ENCODE data around the gene OR2T1. TPM values are rescaled to one million over a fixed set of nuclear protein-coding genes. Genes with fewer than 3 reads are reported as not detected.
"Not testable (repeated sequence)": the region's sequence is repeated elsewhere in the genome, so short reads cannot be mapped to it uniquely, and the experiment has no call there.

The OR2T1 gene
- total RNA-seq, 1 donor from 2014 or later, result not detected

DNA sequence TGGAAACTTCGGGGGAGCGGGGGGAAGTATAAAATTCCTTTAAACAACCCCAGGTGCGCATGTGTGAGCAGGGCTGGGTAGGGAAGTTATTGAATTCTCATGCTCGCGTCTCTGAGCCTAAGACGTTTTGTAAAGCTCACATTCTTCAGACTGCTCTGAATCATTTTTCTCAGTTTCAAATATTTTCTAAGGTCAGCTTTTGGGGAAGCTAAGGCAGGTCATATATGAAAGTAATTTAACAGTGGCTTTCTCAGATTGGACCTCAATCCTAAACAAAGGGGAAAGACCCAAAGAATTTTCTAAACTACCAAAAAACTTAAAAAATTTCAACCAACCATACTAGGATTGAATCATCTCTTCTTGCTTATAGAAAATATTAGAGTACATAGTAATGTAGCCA lies 32.1 kb downstream of the OR2T1 start:
- not testable (repeated sequence) for DNase-seq (ENCODE audit: low read depth)

DNA sequence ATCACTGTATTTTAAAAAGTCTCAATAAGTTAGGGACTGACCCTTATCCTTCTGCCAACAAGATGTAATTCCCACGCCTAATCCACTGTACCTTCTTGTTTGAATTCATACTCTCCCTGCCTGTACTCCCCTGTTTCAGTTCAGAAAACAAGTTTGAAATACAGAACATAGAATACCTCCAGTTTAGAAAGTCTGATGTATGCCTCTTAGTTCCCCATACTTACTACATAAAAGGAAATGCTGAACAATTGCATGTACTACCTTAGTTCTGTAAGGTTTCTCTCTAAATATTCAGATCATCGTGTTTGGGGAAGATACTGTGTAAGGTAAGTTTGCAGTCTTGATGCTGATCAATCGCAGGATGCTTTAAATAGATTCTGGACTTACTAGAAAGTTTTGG lies 33.5 kb downstream of the OR2T1 start:
- DNase-seq (ENCODE audit: low read depth), result not testable (repeated sequence)

- DNase-seq (ENCODE audit: low read depth), result not testable (repeated sequence)
Measured at GRCh38 chr1:248438668-248439067, 35.8 kb downstream of the OR2T1 start.

DNA sequence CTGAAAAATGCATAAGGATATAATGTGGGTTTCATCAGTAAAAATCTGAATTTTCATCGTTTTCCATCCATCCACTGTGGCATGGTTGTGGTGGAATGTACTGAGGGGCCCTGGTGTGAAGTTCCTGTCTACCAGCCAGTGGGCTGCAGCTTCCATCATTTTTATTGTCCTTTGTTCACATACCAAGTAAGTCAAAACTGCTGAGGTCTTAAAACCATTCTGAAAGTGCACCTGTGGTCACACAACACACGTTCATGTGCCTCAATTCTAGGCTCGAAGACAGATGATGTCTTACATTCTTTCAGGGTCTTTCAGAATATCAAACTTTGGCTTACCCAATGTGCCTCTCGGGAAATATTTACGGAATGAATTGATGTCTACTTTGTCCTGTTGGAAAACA lies 36.4 kb downstream of the OR2T1 start:
- DNase-seq (ENCODE audit: low read depth), result not testable (repeated sequence)

DNA sequence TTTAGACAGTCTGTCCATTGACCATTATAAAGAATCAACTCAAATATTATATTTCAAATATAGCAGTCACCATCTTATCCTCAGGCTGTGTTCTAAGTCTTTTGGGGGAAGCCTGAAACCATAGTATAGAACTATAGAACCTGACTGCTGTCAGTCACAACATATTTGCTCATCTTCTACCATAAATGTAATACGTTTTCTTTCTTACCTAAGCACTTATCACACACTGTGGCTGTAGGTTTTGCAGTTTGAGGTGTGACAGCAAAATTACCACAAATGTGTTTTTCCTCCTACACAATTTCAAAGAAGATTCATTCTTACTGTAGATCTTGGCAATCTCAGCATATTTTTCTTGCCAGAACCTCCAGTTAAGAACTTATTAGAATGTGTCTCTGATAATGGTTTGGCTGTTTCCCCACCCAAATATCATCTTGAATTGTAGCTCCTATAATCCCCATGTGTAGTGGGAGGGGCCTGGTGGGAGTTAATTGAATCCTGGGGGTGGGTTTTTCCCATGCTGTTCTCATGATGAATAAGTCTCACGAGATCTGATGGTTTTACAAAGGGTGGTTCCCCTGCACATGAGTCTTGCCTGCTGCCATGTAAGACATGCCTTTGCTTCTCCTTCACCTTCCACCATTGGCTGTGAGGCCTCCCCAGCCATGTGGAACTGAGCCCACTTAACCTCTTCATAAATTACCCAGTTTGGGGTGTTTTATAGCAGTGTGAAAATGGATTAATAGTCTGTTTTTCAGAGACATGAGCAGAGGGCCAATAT lies 39.8 kb downstream of the OR2T1 start:
- not testable (repeated sequence) for DNase-seq (ENCODE audit: low read depth)

DNA sequence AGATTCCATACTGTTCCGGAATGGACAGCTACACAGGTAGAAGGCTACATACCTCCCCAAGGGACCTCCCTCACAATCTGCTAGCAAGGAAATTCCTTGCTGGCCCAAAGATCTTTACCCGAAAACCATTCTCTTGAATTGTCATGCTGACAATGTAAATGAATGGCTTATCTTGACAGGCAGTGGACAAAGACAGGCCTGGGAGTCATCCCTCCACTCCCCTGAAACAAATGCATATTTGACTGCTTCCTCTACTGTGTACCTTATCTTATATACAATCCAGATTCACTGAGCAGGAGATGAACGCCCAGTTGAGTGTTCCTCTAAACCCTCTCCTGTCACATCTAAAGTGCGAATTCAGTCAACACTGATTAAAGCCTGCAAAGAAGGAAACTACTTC lies 41.8 kb downstream of the OR2T1 start:
- DNase-seq (ENCODE audit: low read depth), result not testable (repeated sequence)

DNA sequence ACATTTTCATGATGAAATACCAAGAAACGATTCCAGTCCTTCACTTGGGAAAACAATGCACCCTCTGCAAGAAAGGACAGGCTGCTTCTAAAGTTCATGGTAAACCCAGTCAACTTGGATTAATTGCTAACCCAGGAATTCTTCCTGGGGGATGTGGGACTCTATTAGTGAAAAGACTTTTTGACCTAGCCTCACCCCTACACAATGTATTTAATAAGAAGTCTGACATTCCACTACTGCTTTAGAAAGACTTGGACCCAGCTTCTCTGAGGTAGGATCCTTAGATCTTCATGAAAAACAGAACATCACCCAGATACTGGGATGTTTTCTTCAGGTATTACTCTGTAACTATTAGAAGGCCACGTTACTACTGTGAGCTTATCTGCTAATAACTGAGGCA lies 42.6 kb downstream of the OR2T1 start, which contains the start of gene OR2T2:
TSS of gene OR2T2 (plus strand) at position 239 of the 400 bp plus-strand sequence. CDS start 7,161 bp downstream, outside the sequence.
- DNase-seq (ENCODE audit: low read depth), result not testable (repeated sequence)

- DNase-seq (ENCODE audit: low read depth), result not testable (repeated sequence)
Measured at GRCh38 chr1:248448409-248449074, 45.7 kb downstream of the OR2T1 start.

- not testable (repeated sequence) for DNase-seq (ENCODE audit: low read depth)
Measured at GRCh38 chr1:248449821-248450465, 47.1 kb downstream of the OR2T1 start.

DNA sequence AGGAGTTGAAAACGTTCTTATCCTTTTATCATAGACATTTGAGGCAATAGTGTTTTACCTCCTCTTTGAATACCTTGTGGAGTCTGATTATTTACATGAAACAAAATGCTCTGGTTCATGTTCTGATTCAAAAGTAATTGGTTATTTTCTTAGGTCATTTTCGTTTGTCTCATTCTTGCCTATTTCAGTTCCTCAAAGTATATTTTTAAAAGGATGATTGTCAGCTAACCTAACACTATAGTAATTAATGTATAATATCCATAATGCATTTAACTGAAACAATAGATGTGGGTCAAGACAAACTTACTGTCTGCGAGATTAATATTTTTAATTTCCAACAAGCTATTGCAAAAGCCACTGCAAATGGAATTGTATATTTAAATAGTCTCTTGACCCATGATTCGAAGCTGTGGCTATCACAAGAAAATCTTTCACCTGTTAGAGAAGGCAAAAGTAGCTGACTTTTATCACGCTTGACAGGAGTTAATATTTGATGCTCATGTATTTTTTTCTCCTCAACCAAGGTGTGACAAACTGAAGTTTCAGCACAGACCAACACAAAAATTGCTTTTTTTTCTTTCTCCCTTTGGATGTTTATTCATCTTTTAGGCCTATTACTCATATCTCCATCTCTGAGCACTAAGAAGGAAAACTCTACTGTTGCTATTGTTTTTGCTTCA lies 47.8 kb downstream of the OR2T1 start:
- DNase-seq (ENCODE audit: low read depth), result not testable (repeated sequence)

DNA sequence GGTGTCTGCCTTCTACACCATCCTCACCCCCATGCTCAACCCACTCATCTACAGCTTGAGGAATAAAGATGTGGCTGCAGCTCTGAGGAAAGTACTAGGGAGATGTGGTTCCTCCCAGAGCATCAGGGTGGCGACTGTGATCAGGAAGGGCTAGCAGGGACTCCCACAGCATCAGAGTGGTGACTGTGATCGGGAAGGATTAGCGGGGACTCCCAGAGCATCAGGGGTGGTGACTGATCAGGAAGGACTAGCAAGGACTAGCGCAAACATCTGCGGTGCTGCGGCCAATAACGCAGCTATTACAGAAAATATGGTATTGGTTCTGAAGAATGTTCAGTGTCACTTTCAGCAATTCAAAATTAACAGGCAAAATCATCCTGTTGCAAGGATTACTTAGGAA lies 50.8 kb downstream of the OR2T1 start:
- DNase-seq (ENCODE audit: low read depth), result not testable (repeated sequence)

DNA sequence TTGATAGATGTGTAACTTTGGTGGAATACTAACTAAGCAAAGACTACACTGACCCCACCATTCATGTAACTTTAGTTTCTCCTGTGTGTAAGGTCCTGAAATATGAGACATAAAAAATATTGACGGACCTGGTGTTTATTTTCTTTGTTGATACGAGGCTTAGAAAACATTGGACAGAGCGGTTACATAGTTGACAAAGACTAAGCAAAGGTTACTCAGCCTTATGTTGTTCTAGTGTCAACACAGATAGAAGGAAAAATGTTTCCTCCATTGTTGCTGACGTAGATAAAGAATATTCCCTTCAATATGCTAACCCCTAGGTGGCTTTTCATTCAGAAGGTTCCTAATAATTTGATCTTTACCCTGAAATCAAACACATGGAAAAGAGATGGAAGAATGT lies 52.2 kb downstream of the OR2T1 start:
- not testable (repeated sequence) for DNase-seq (ENCODE audit: low read depth)

DNA sequence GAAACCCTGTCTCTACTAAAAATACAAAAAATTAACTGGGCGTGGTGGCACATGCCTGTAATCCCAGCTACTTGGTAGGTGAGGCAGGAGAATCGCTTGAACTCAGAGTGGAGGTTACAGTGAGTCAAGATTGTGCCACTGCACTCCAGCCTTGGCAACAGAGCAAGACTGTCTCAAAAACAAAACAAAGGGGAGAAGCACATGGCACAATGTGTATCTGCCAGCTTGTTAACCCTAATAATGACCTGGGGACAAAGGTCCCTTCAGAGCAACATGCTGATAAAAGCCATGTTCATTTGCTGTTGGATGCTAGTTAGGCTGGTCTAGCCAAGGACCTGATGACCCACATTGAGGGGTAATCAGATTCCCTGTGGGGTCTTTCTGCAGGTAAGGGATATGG lies 53.8 kb downstream of the OR2T1 start:
- not testable (repeated sequence) for DNase-seq (ENCODE audit: low read depth)

Other genes with a start within 250 kb of the OR2T1 start
- not detected in 2 replicates for gene OR2M2, start 228.2 kb upstream of the OR2T1 start, total RNA-seq
- gene OR2M3, start 205.8 kb upstream of the OR2T1 start, total RNA-seq, result not detected in 2 replicates
- gene OR2M4, start 171.6 kb upstream of the OR2T1 start, total RNA-seq, result not detected in 2 replicates
- not detected in 2 replicates for gene OR2T33, start 125.1 kb upstream of the OR2T1 start, total RNA-seq
- gene OR2T12, start 99.6 kb upstream of the OR2T1 start, total RNA-seq, result not detected in 2 replicates
- not detected in 2 replicates for gene OR2M7, start 78.5 kb upstream of the OR2T1 start, total RNA-seq
- not detected in 2 replicates for gene OR14C36, start 54.3 kb upstream of the OR2T1 start, total RNA-seq
- gene OR2T4, start 41.4 kb upstream of the OR2T1 start, total RNA-seq, result not detected in 2 replicates
- gene OR2T6, start 27.3 kb upstream of the OR2T1 start, total RNA-seq, result not detected in 2 replicates
- gene OR2T2, start 42.6 kb downstream of the OR2T1 start, total RNA-seq, result not detected in 2 replicates
- not detected in 2 replicates for gene OR2T3, start 70.3 kb downstream of the OR2T1 start, total RNA-seq
- not detected in 2 replicates for gene OR2T5, start 85.5 kb downstream of the OR2T1 start, total RNA-seq
- not detected in 2 replicates for gene OR2G6, start 105.0 kb downstream of the OR2T1 start, total RNA-seq
- gene OR2T29, start 159.7 kb downstream of the OR2T1 start, total RNA-seq, result not detected in 2 replicates
- not detected in 2 replicates for gene OR2T34, start 171.7 kb downstream of the OR2T1 start, total RNA-seq
- not detected in 2 replicates for gene OR2T10, start 194.7 kb downstream of the OR2T1 start, total RNA-seq
- gene OR2T11, start 232.0 kb downstream of the OR2T1 start, total RNA-seq, result not detected in 2 replicates
- gene OR2T35, start 242.2 kb downstream of the OR2T1 start, total RNA-seq, result not detected in 2 replicates